Measurements from ENCODE around the gene SRRT.

- TF ChIP-seq CTCF (IDR thresholded peaks at IDR 0.05; ENCODE audit: low read depth, low read length, missing input control) (peak; percentile 92), JUND (IDR thresholded peaks at IDR 0.05) (no peak), HNF4A (conservative IDR thresholded peaks at IDR 0.05) (no peak), ATF3 (IDR thresholded peaks at IDR 0.05) (no peak), MAX (IDR thresholded peaks at IDR 0.05) (peak; percentile 95), GABPA (IDR thresholded peaks at IDR 0.05 in 1 of 2, conservative IDR thresholded peaks at IDR 0.05 in 1 of 2) (no peak), REST (IDR thresholded peaks at IDR 0.05) (peak; percentile 25), HNF4G (IDR thresholded peaks at IDR 0.05) (no peak), FOXA1 (IDR thresholded peaks at IDR 0.05) (no peak), NR2F2 (IDR thresholded peaks at IDR 0.05) (no peak)
Observed at GRCh38 chr7:100852048-100852872, 22.6 kb upstream of the SRRT start, which contains the start of gene SLC12A9.

Measured in liver (tissue), 3 donors.